ENCODE data around the gene KRT75. TPM values are rescaled to one million over a fixed set of nuclear protein-coding genes. Genes with fewer than 3 reads are reported as not detected.

The KRT75 gene
- total RNA-seq, 1 experiment from 2014 or later, result not detected

- TF ChIP-seq CREM (CRISPR knock-in tag; IDR thresholded peaks at IDR 0.05) (no peak), SMAD3 (CRISPR knock-in tag; IDR thresholded peaks at IDR 0.05; ENCODE audit: borderline replicate concordance) (no peak), NFE2L1 (CRISPR knock-in tag; IDR thresholded peaks at IDR 0.05) (no peak), ZNF138 (CRISPR knock-in tag; conservative IDR thresholded peaks at IDR 0.05) (no peak), ZNF423 (CRISPR knock-in tag; IDR thresholded peaks at IDR 0.05) (no peak), FOXK1 (CRISPR knock-in tag; IDR thresholded peaks at IDR 0.05) (no peak), NFYB (CRISPR knock-in tag; conservative IDR thresholded peaks at IDR 0.05; ENCODE audit: low read depth) (no peak)
- TF ChIP-seq, protein P1, sequence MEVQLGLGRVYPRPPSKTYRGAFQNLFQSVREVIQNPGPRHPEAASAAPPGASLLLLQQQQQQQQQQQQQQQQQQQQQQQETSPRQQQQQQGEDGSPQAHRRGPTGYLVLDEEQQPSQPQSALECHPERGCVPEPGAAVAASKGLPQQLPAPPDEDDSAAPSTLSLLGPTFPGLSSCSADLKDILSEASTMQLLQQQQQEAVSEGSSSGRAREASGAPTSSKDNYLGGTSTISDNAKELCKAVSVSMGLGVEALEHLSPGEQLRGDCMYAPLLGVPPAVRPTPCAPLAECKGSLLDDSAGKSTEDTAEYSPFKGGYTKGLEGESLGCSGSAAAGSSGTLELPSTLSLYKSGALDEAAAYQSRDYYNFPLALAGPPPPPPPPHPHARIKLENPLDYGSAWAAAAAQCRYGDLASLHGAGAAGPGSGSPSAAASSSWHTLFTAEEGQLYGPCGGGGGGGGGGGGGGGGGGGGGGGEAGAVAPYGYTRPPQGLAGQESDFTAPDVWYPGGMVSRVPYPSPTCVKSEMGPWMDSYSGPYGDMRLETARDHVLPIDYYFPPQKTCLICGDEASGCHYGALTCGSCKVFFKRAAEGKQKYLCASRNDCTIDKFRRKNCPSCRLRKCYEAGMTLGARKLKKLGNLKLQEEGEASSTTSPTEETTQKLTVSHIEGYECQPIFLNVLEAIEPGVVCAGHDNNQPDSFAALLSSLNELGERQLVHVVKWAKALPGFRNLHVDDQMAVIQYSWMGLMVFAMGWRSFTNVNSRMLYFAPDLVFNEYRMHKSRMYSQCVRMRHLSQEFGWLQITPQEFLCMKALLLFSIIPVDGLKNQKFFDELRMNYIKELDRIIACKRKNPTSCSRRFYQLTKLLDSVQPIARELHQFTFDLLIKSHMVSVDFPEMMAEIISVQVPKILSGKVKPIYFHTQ (CRISPR knock-in tag; IDR thresholded peaks at IDR 0.05), result no peak
- POLR2A ChIA-PET, result no interaction called here
- H3K27ac Mint-ChIP-seq, result no peak overlapping the region
- peaks cover 6% of the 10 kb centered on the region; the same call in 1 of the 2 replicates for H3K36me3 Mint-ChIP-seq
- no peak overlapping the region for H3K4me3 Mint-ChIP-seq
- no peaks in the 10 kb centered on the region for H3K4me1 Mint-ChIP-seq
- peaks cover 20% of the 10 kb centered on the region for H3K9me3 Mint-ChIP-seq
- CTCF ChIA-PET, result interaction anchor here (1.4 kb wide), 1 partner anchor 27 kb away, joined by 4 read pairs; no protein-coding TSS in a partner anchor
- DNase-seq (ENCODE audit: low spot score) (no peak), ATAC-seq (no peak)
- no peaks in the 10 kb centered on the region for H3K27me3 Mint-ChIP-seq (ENCODE audit: low read depth)
Measured at GRCh38 chr12:52469853-52470252, 35.7 kb upstream of the KRT75 start.

- H3K27ac Mint-ChIP-seq, result no peak overlapping the region
- no peak for ATAC-seq
- DNase-seq (ENCODE audit: low spot score), result no peak
- TF ChIP-seq, protein P2, sequence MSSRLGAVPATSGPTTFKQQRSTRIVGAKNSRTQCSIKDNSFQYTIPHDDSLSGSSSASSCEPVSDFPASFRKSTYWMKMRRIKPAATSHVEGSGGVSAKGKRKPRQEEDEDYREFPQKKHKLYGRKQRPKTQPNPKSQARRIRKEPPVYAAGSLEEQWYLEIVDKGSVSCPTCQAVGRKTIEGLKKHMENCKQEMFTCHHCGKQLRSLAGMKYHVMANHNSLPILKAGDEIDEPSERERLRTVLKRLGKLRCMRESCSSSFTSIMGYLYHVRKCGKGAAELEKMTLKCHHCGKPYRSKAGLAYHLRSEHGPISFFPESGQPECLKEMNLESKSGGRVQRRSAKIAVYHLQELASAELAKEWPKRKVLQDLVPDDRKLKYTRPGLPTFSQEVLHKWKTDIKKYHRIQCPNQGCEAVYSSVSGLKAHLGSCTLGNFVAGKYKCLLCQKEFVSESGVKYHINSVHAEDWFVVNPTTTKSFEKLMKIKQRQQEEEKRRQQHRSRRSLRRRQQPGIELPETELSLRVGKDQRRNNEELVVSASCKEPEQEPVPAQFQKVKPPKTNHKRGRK (CRISPR knock-in tag; IDR thresholded peaks at IDR 0.05; ENCODE audit: borderline replicate concordance), result no peak
- TF ChIP-seq MXD4 (CRISPR knock-in tag; IDR thresholded peaks at IDR 0.05; ENCODE audit: borderline replicate concordance) (no peak), SOX15 (CRISPR knock-in tag; IDR thresholded peaks at IDR 0.05) (no peak), ZBTB21 (CRISPR knock-in tag; IDR thresholded peaks at IDR 0.05; ENCODE audit: borderline replicate concordance) (no peak), RORB (CRISPR knock-in tag; IDR thresholded peaks at IDR 0.05) (no peak)
- ChIA-PET POLR2A (no interaction called here), CTCF (no interaction called here)
- H3K4me3 Mint-ChIP-seq, result no peak overlapping the region
- H3K9me3 Mint-ChIP-seq, result peaks cover 17% of the 10 kb centered on the region
- H3K36me3 Mint-ChIP-seq, result no peaks in the 10 kb centered on the region
- H3K4me1 Mint-ChIP-seq, result no peaks in the 10 kb centered on the region
- H3K27me3 Mint-ChIP-seq (ENCODE audit: low read depth), result no peaks in the 10 kb centered on the region; the same call in 1 of the 2 replicates
Measured at GRCh38 chr12:52464897-52465296, 30.7 kb upstream of the KRT75 start.

- ChIA-PET CTCF (interaction anchor here (0.6 to 1.1 kb wide), 4 partner anchors 48 to 101 kb away, joined by 3 to 12 read pairs (median 4); no protein-coding TSS in a partner anchor), POLR2A (no interaction called here)
- H3K36me3 Mint-ChIP-seq, result no peaks in the 10 kb centered on the region
- no peaks in the 10 kb centered on the region; the same call in 1 of the 2 replicates for H3K27me3 Mint-ChIP-seq (ENCODE audit: low read depth)
- no peak for DNase-seq (ENCODE audit: low spot score)
- no peak; the same call in 1 of the 2 replicates for ATAC-seq
- no peak overlapping the region for H3K27ac Mint-ChIP-seq
- peaks cover 9% of the 10 kb centered on the region for H3K9me3 Mint-ChIP-seq
- H3K4me3 Mint-ChIP-seq, result no peak overlapping the region
- H3K4me1 Mint-ChIP-seq, result no peaks in the 10 kb centered on the region
- no peak for TF ChIP-seq JAZF1 (CRISPR knock-in tag; IDR thresholded peaks at IDR 0.05)
- TF ChIP-seq, protein P1 (CRISPR knock-in tag; IDR thresholded peaks at IDR 0.05), result no peak
- TF ChIP-seq, protein P3, sequence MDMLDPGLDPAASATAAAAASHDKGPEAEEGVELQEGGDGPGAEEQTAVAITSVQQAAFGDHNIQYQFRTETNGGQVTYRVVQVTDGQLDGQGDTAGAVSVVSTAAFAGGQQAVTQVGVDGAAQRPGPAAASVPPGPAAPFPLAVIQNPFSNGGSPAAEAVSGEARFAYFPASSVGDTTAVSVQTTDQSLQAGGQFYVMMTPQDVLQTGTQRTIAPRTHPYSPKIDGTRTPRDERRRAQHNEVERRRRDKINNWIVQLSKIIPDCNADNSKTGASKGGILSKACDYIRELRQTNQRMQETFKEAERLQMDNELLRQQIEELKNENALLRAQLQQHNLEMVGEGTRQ (CRISPR knock-in tag; IDR thresholded peaks at IDR 0.05), result no peak
- TF ChIP-seq CREB1 (CRISPR knock-in tag; IDR thresholded peaks at IDR 0.05), result no peak
- TF ChIP-seq ZBTB21 (CRISPR knock-in tag; IDR thresholded peaks at IDR 0.05; ENCODE audit: borderline replicate concordance), result no peak
- TF ChIP-seq KAT7 (CRISPR knock-in tag; IDR thresholded peaks at IDR 0.05; ENCODE audit: borderline replicate concordance), result no peak
- TF ChIP-seq ZBTB43 (CRISPR knock-in tag; IDR thresholded peaks at IDR 0.05), result no peak
- no peak for TF ChIP-seq JUN (CRISPR knock-in tag; IDR thresholded peaks at IDR 0.05)
- no peak for TF ChIP-seq PRRX2 (CRISPR knock-in tag; IDR thresholded peaks at IDR 0.05)
- no peak for TF ChIP-seq ZNF396 (CRISPR knock-in tag; IDR thresholded peaks at IDR 0.05; ENCODE audit: borderline replicate concordance)
- no peak for TF ChIP-seq ATF3 (CRISPR knock-in tag; conservative IDR thresholded peaks at IDR 0.05)
- no peak for TF ChIP-seq SMAD3 (CRISPR knock-in tag; IDR thresholded peaks at IDR 0.05; ENCODE audit: borderline replicate concordance)
Measured at GRCh38 chr12:52461693-52462092, 27.5 kb upstream of the KRT75 start.
